Neural progenitor cell (in vitro differentiated cells): ENCODE data around the gene TMEM60. TPM values are rescaled to one million over a fixed set of nuclear protein-coding genes. Genes with fewer than 3 reads are reported as not detected.

Source experiments
- DNase-seq: peaks from one replicate; pipeline ENCODE4 v3.0.0-alpha.2; 2016; ENCODE audit warnings: low spot score
- H2AFZ ChIP-seq: fragments of 200-600 bp; sonication (generic); replicated peaks from 2 replicates; pipeline ENCODE4 v1.6.1; 2016; ENCODE audit warnings: antibody characterized with exemption
- H3F3A ChIP-seq: fragments of 200-600 bp; sonication (generic); 2 replicates; pipeline ENCODE4 v1.6.1; 2016; ENCODE audit warnings: antibody characterized with exemption, low read depth
- H3K27ac ChIP-seq: fragments of 200-600 bp; sonication (generic); 2 replicates; pipeline ENCODE4 v1.5.1; 2016; ENCODE audit warnings: mild to moderate bottlenecking
- H3K27me3 ChIP-seq: fragments of 200-600 bp; sonication (generic); 2 replicates; pipeline ENCODE4 v1.6.1; 2016; ENCODE audit warnings: mild to moderate bottlenecking, moderate library complexity
- H3K36me3 ChIP-seq: fragments of 200-600 bp; sonication (generic); 2 replicates; pipeline ENCODE4 v1.5.1; 2016
- H3K4me1 ChIP-seq: fragments of 200-600 bp; sonication (generic); 2 replicates; pipeline ENCODE4 v1.6.1; 2016; ENCODE audit warnings: mixed run types
- H3K4me2 ChIP-seq: fragments of 200-600 bp; sonication (generic); 2 replicates; pipeline ENCODE4 v1.6.1; 2016
- H3K4me3 ChIP-seq: fragments of 200-600 bp; sonication (generic); 2 replicates; pipeline ENCODE4 v1.5.1; 2016
- H3K79me2 ChIP-seq: fragments of 200-600 bp; sonication (generic); 2 replicates; pipeline ENCODE4 v1.6.1; 2016; ENCODE audit warnings: low read depth
- H3K9ac ChIP-seq: fragments of 200-600 bp; sonication (generic); 2 replicates; pipeline ENCODE4 v1.6.1; 2016
- H3K9me3 ChIP-seq: fragments of 200-600 bp; sonication (generic); 2 replicates; pipeline ENCODE4 v1.5.1; 2016; ENCODE audit warnings: low read depth
- H4K20me1 ChIP-seq: fragments of 200-600 bp; sonication (generic); 2 replicates; pipeline ENCODE4 v1.6.1; 2016; ENCODE audit warnings: low read depth
- H3K27ac Mint-ChIP-seq: 3 replicates; pipeline ENCODE4 v1.8.0; 2021; ENCODE audit warnings: mixed read lengths
- H3K27me3 Mint-ChIP-seq: 2 replicates; pipeline ENCODE4 v1.8.0; 2022; ENCODE audit warnings: low read depth, mild to moderate bottlenecking, inconsistent platforms, moderate library complexity, mixed read lengths; ENCODE audit not compliant: insufficient read depth
- H3K36me3 Mint-ChIP-seq: 3 replicates; pipeline ENCODE4 v1.8.0; 2021; ENCODE audit warnings: mixed read lengths
- H3K4me1 Mint-ChIP-seq: 3 replicates; pipeline ENCODE4 v1.8.0; 2021; ENCODE audit warnings: mixed read lengths
- H3K4me3 Mint-ChIP-seq: 3 replicates; pipeline ENCODE4 v1.8.0; 2021; ENCODE audit warnings: mild to moderate bottlenecking, moderate library complexity, mixed read lengths
- H3K9me3 Mint-ChIP-seq: 3 replicates; pipeline ENCODE4 v1.8.0; 2020; ENCODE audit warnings: mixed read lengths
- EZH2 ChIP-seq: fragments of 200-600 bp; sonication (generic); IDR thresholded peaks from 2 replicates; pipeline ENCODE4 v1.6.1; 2017; ENCODE audit warnings: antibody characterized with exemption, mild to moderate bottlenecking, moderate library complexity
- EZH2phosphoT487 ChIP-seq: fragments of 200-600 bp; sonication (generic); IDR thresholded peaks from 2 replicates; pipeline ENCODE4 v1.6.1; 2017; ENCODE audit warnings: antibody characterized with exemption
- total RNA-seq: library from RNA; depleted of rRNA; stranded (reverse); fragments of >200 nt; gene quantifications from 2 replicates; pipeline ENCODE4 v1.2.3, GENCODE V29; 2015; ENCODE audit warnings: low replicate concordance
- TF ChIP-seq, protein P1 (sequence below): fragments of 200-600 bp; sonication (generic); IDR thresholded peaks from 2 replicates; pipeline ENCODE4 v1.5.1; 2017; ENCODE audit warnings: antibody characterized with exemption, mild to moderate bottlenecking

Gene TMEM60
- total RNA-seq, 1 donor from 2014 or later, result 42.8 TPM

DNA sequence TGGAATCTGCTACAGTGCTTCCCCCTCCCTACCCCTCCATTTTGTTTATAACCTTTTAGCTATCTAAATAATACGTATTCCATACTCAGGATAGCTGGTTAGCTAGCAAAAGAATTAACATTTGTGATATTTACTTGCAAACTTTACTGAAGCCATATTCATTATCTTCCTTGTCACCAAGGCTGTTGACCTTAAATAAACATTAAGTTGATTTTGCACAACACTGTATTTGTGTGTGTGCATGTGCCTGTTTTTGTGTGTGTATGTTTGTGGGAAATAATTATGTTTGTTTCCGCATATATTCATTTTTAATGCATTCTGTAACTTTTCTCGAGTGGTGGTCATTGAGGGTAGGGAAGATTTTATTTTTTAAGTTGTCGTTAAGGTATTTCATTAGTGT is 15.9 kb downstream of the TMEM60 start:
- no peak overlapping the region for H3K27ac ChIP-seq
- no peak overlapping the region for H3K4me2 ChIP-seq
- Mint-ChIP-seq H3K4me1 (no peaks in the 10 kb centered on the region), H3K36me3 (peaks cover 28% of the 10 kb centered on the region), H3K4me3 (no peak overlapping the region), H3K27ac (no peak overlapping the region), H3K9me3 (peaks cover 8% of the 10 kb centered on the region), H3K27me3 (no peaks in the 10 kb centered on the region)
- peaks cover 17% of the 10 kb centered on the region for H3K36me3 ChIP-seq
- peaks cover 3% of the 10 kb centered on the region for H3F3A ChIP-seq
- no peak for DNase-seq
- no peak overlapping the region for H3K9ac ChIP-seq
- no peak overlapping the region for H2AFZ ChIP-seq
- no peaks in the 10 kb centered on the region for H3K9me3 ChIP-seq
- H4K20me1 ChIP-seq, result no peaks in the 10 kb centered on the region
- no peaks in the 10 kb centered on the region for H3K27me3 ChIP-seq
- no peak for TF ChIP-seq EZH2
- H3K79me2 ChIP-seq, result no peaks in the 10 kb centered on the region
- H3K4me1 ChIP-seq, result no peaks in the 10 kb centered on the region
- no peak overlapping the region for H3K4me3 ChIP-seq

- Histone ChIP-seq H3K4me2 (no peak overlapping the region), H2AFZ (no peak overlapping the region), H3K36me3 (peaks cover 20% of the 10 kb centered on the region), H3K9ac (no peak overlapping the region), H4K20me1 (no peaks in the 10 kb centered on the region), H3K27ac (no peak overlapping the region), H3F3A (no peaks in the 10 kb centered on the region), H3K9me3 (no peaks in the 10 kb centered on the region), H3K4me3 (no peak overlapping the region), H3K79me2 (no peaks in the 10 kb centered on the region), H3K4me1 (no peaks in the 10 kb centered on the region), H3K27me3 (no peaks in the 10 kb centered on the region)
- no peak overlapping the region for H3K4me3 Mint-ChIP-seq
- H3K36me3 Mint-ChIP-seq, result peaks cover 30% of the 10 kb centered on the region
- H3K27ac Mint-ChIP-seq, result no peak overlapping the region
- DNase-seq, result no peak
- no peaks in the 10 kb centered on the region for H3K4me1 Mint-ChIP-seq
- peaks cover 4% of the 10 kb centered on the region for H3K9me3 Mint-ChIP-seq
- TF ChIP-seq EZH2 (no peak), EZH2phosphoT487 (no peak)
- TF ChIP-seq, protein P1, sequence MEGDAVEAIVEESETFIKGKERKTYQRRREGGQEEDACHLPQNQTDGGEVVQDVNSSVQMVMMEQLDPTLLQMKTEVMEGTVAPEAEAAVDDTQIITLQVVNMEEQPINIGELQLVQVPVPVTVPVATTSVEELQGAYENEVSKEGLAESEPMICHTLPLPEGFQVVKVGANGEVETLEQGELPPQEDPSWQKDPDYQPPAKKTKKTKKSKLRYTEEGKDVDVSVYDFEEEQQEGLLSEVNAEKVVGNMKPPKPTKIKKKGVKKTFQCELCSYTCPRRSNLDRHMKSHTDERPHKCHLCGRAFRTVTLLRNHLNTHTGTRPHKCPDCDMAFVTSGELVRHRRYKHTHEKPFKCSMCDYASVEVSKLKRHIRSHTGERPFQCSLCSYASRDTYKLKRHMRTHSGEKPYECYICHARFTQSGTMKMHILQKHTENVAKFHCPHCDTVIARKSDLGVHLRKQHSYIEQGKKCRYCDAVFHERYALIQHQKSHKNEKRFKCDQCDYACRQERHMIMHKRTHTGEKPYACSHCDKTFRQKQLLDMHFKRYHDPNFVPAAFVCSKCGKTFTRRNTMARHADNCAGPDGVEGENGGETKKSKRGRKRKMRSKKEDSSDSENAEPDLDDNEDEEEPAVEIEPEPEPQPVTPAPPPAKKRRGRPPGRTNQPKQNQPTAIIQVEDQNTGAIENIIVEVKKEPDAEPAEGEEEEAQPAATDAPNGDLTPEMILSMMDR, result no peak
- H3K27me3 Mint-ChIP-seq, result no peaks in the 10 kb centered on the region
These were observed 19.7 kb downstream of the TMEM60 start for GRCh38 chr7:77778535-77778934.

DNA sequence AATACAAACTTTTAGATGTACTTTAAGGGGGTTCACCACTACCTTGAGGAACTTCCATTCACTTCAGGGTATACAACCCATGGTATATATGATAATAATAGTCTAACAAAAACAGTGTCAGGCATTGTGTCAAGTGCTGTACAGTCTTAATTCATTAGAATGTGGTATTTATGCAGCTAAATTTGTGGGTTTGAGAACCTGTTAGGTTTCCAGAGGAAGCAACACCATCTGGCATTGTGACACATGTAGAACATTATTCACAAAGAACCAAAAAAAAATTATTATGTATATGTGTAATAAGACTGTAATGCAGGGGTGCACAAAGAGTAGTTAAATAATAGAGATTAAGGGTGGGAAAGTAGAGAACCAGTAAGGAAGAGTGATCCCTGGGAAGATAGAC is 26.3 kb downstream of the TMEM60 start:
- Mint-ChIP-seq H3K27me3 (no peaks in the 10 kb centered on the region), H3K36me3 (peaks cover 25% of the 10 kb centered on the region), H3K9me3 (peaks cover 4% of the 10 kb centered on the region), H3K4me1 (no peaks in the 10 kb centered on the region), H3K4me3 (no peak overlapping the region), H3K27ac (no peak overlapping the region)
- Histone ChIP-seq H3K36me3 (no peaks in the 10 kb centered on the region), H4K20me1 (no peaks in the 10 kb centered on the region), H3K4me1 (no peaks in the 10 kb centered on the region), H3K4me2 (no peak overlapping the region), H2AFZ (no peak overlapping the region), H3K27ac (no peak overlapping the region), H3K4me3 (no peak overlapping the region), H3K27me3 (no peaks in the 10 kb centered on the region), H3K79me2 (no peaks in the 10 kb centered on the region), H3K9me3 (no peaks in the 10 kb centered on the region), H3K9ac (no peak overlapping the region), H3F3A (no peaks in the 10 kb centered on the region)
- no peak for TF ChIP-seq EZH2
- TF ChIP-seq EZH2phosphoT487, result no peak
- TF ChIP-seq, protein P1, result no peak
- DNase-seq, result no peak

DNA sequence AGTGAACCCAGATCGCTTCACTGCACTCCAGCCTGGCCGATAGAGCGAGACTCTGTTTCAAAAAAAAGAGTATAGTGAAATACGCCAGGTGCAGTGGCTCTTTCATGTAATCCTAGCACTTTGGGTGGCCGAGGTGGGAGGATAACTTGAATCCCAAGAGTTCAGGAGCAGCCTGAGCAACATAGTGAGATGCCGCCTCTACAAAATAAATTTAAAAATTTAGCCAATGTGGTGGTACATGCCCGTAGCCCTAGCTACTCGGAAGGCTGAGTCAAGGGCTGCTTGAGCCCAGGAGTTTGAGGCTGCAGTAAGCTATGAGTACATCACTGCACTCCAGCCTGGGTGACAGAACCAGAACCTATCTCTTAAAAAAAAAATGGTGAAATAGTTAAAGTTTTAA is 27.9 kb downstream of the TMEM60 start:
- Histone ChIP-seq H3K27me3 (no peaks in the 10 kb centered on the region), H4K20me1 (no peaks in the 10 kb centered on the region), H3K4me1 (no peaks in the 10 kb centered on the region), H2AFZ (no peak overlapping the region), H3K27ac (no peak overlapping the region), H3K9ac (no peak overlapping the region), H3F3A (no peaks in the 10 kb centered on the region), H3K36me3 (no peaks in the 10 kb centered on the region), H3K4me3 (no peak overlapping the region), H3K4me2 (no peak overlapping the region), H3K9me3 (no peaks in the 10 kb centered on the region), H3K79me2 (no peaks in the 10 kb centered on the region)
- Mint-ChIP-seq H3K27me3 (no peaks in the 10 kb centered on the region), H3K4me1 (no peaks in the 10 kb centered on the region), H3K9me3 (no peaks in the 10 kb centered on the region), H3K4me3 (no peak overlapping the region), H3K36me3 (peaks cover 17% of the 10 kb centered on the region), H3K27ac (no peak overlapping the region)
- TF ChIP-seq, protein P1, result no peak
- TF ChIP-seq EZH2phosphoT487, result no peak
- TF ChIP-seq EZH2, result no peak
- DNase-seq, result no peak
